ENCODE measurements around the gene TPT1. TPM values are rescaled to one million over a fixed set of nuclear protein-coding genes. Genes with fewer than 3 reads are reported as not detected.

TPT1 gene
- total RNA-seq, 4 donors from 2014 or later, result 1,985 to 5,244 (median 2,921) TPM

DNA sequence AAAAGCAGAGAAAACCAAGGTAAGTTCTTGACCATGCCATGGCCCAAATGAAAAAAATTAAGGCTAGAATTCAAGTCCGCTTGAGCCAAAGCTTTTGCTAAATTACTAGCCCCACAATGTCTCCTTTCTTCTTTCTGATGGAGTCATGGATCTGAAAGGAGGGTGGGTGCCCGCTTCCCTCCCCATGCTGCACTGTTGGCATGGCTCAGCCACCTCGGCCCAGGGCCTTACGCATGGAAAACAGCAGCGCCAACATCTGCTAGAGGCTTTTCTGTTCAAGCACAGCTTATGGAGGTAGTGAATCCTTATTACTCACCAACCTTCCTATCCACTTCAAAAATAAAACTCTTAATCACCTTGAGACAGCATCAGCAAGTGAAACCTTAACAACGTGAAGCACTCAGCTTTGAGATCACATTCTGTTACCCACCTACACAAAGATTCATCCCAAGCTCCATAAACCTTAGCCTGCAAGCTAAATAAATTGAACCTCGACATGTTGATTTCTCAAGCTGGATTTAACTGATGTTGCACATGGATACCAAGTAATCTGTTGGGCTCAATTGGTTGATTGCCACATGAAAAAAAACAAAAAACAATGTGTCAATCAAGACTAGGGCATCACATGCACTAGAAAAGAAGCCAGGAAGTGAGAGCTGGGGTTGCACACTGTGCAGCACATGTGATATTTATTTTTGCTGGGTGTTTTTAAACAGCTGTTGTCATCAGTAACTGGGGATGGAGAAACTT lies 43.4 kb downstream of the TPT1 start:
- no peak for DNase-seq (ENCODE audit: extremely low spot score)
- WGBS, result 78% methylated on average over 7 of the region's 7 CpGs
- Histone ChIP-seq H3K4me1 (no peaks in the 10 kb centered on the region), H3K27me3 (peaks cover 0 to 13% (median 0%) of the 10 kb centered on the region in 4 donors), H3K9me3 (no peaks in the 10 kb centered on the region), H3K36me3 (no peaks in the 10 kb centered on the region), H3K4me3 (no peak overlapping the region), H3K27ac (replicated peaks in 1 of 4) (no peak overlapping the region)
- TF ChIP-seq, protein P1, sequence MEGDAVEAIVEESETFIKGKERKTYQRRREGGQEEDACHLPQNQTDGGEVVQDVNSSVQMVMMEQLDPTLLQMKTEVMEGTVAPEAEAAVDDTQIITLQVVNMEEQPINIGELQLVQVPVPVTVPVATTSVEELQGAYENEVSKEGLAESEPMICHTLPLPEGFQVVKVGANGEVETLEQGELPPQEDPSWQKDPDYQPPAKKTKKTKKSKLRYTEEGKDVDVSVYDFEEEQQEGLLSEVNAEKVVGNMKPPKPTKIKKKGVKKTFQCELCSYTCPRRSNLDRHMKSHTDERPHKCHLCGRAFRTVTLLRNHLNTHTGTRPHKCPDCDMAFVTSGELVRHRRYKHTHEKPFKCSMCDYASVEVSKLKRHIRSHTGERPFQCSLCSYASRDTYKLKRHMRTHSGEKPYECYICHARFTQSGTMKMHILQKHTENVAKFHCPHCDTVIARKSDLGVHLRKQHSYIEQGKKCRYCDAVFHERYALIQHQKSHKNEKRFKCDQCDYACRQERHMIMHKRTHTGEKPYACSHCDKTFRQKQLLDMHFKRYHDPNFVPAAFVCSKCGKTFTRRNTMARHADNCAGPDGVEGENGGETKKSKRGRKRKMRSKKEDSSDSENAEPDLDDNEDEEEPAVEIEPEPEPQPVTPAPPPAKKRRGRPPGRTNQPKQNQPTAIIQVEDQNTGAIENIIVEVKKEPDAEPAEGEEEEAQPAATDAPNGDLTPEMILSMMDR (IDR thresholded peaks at IDR 0.05), result no peak
- TF ChIP-seq POLR2A (IDR thresholded peaks at IDR 0.05; ENCODE audit: low read depth) (no peak), POLR2AphosphoS5 (IDR thresholded peaks at IDR 0.05) (no peak), EP300 (IDR thresholded peaks at IDR 0.05) (no peak)
- intact Hi-C loops (cut with DNase I), result no loop called here

DNA sequence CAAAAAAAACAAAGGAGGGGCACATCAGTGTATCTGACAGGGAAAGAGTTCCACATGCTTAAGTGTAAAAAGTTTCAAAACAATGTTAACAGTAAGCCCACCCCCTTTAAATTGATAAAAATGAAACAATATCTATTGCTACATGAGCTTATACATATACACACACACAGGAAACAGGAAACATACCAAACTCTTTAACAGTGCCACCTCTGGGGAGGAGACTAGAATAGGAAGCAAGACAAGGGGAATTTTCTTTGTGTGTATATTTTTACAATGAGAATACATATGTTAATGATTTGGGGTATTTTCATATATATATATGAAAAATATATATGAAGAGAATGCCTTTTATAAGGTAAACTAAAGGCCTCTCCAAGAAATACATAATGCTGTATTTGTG lies 44.7 kb downstream of the TPT1 start:
- H3K4me3 ChIP-seq, result no peak overlapping the region
- no peaks in the 10 kb centered on the region for H3K9me3 ChIP-seq
- no peak overlapping the region for H3K27ac ChIP-seq (replicated peaks in 1 of 4)
- no peak for DNase-seq (ENCODE audit: extremely low spot score)
- TF ChIP-seq POLR2AphosphoS5 (IDR thresholded peaks at IDR 0.05) (no peak), EP300 (IDR thresholded peaks at IDR 0.05) (no peak), POLR2A (IDR thresholded peaks at IDR 0.05; ENCODE audit: low read depth) (no peak)
- TF ChIP-seq, protein P1 (IDR thresholded peaks at IDR 0.05), result no peak
- no peaks in the 10 kb centered on the region for H3K4me1 ChIP-seq
- H3K36me3 ChIP-seq, result no peaks in the 10 kb centered on the region
- peaks cover 0 to 5% (median 0%) of the 10 kb centered on the region in 4 donors for H3K27me3 ChIP-seq
- intact Hi-C loops (cut with DNase I), result no loop called here

DNA sequence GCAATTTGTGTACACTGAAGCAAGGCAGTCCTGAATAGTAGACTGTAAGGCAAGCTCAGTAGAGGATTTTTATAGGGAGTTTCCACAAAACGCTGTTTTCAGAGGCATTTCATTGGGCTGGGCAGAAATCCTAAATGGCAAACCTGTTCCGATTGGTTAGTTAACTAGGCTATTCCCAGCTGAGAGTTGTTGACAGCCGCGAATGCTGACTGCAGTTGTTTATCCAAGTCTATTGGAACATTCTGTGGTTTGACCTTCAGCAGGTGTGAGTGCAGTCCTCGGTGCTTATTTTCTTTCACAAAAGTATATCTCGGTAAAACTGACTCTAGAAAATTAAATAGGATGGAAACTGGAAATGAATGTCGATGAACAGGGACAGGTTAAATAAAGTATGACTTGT lies 45.4 kb downstream of the TPT1 start:
- no peak for DNase-seq (ENCODE audit: extremely low spot score)

DNA sequence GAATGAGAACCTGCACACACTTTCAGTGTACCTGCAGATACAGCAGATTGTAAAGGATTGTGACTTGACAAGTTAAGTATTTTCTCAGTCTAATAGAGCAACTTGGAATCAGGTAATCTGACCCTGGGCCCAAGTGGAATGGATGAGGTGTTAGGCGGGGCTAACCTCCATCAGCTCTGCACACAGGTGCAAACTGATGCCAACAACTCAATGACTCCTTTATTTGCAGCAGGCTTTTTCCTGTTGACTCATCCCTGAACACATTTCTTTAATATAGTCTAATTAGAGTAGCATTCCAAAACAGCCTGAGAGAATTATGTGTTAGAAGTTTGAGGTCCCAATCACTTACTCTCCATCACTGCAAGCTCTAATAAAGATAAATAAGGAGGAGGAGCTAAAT lies 48.8 kb downstream of the TPT1 start:
- H3K36me3 ChIP-seq, result peaks cover 0 to 14% (median 9%) of the 10 kb centered on the region in 4 donors
- TF ChIP-seq POLR2A (IDR thresholded peaks at IDR 0.05; ENCODE audit: low read depth), result no peak
- TF ChIP-seq, protein P1 (IDR thresholded peaks at IDR 0.05), result no peak
- no peak for TF ChIP-seq EP300 (IDR thresholded peaks at IDR 0.05)
- TF ChIP-seq POLR2AphosphoS5 (IDR thresholded peaks at IDR 0.05), result no peak
- H3K27ac ChIP-seq (replicated peaks in 1 of 4), result no peak overlapping the region
- H3K27me3 ChIP-seq, result no peaks in the 10 kb centered on the region
- H3K4me1 ChIP-seq, result no peaks in the 10 kb centered on the region
- no peaks in the 10 kb centered on the region for H3K9me3 ChIP-seq
- no peak for DNase-seq (ENCODE audit: extremely low spot score)
- H3K4me3 ChIP-seq, result no peak overlapping the region
- WGBS, result 92% methylated on average over 1 of the region's 1 CpG
- intact Hi-C loops (cut with DNase I), result no loop called here

More for the DNA sequence above, 45.4 kb downstream of the TPT1 start:
- TF ChIP-seq, protein P1 (IDR thresholded peaks at IDR 0.05), result no peak
- H3K4me3 ChIP-seq, result no peak overlapping the region
- no peaks in the 10 kb centered on the region for H3K9me3 ChIP-seq
- WGBS, result 85% methylated on average over 7 of the region's 7 CpGs
- no peak overlapping the region for H3K27ac ChIP-seq (replicated peaks in 1 of 4)
- no peaks in the 10 kb centered on the region for H3K27me3 ChIP-seq
- no peaks in the 10 kb centered on the region for H3K36me3 ChIP-seq
- intact Hi-C loops (cut with DNase I), result no loop called here
- H3K4me1 ChIP-seq, result no peaks in the 10 kb centered on the region

All from esophagus muscularis mucosa (tissue), 4 donors.